Superior temporal gyrus (tissue), 1 donor: ENCODE results near the gene RAP1B.

Source experiments
- DNase-seq: peaks from one replicate; pipeline ENCODE4 v3.0.0-alpha.2; 2016; ENCODE audit errors: extremely low spot score

Gene RAP1B

GRCh38 chr12:68611806-68612160 lies 1.1 kb downstream of the RAP1B start:
- no peak for DNase-seq

GRCh38 chr12:68612202-68612601 lies 1.5 kb downstream of the RAP1B start:
- DNase-seq, result no peak

- no peak for DNase-seq
Measured at GRCh38 chr12:68612697-68613096, 2.0 kb downstream of the RAP1B start.

GRCh38 chr12:68613209-68613904 lies 2.7 kb downstream of the RAP1B start:
- no peak for DNase-seq

- DNase-seq, result no peak
Measured at GRCh38 chr12:68614105-68614679, 3.5 kb downstream of the RAP1B start.

- DNase-seq, result no peak
Measured at GRCh38 chr12:68614769-68615168, 4.1 kb downstream of the RAP1B start.

- DNase-seq, result no peak
Measured at GRCh38 chr12:68617160-68617926, 6.6 kb downstream of the RAP1B start.

- DNase-seq, result no peak
Measured at GRCh38 chr12:68619541-68619940, 8.8 kb downstream of the RAP1B start.

GRCh38 chr12:68620519-68621471 lies 10.1 kb downstream of the RAP1B start:
- DNase-seq, result no peak

GRCh38 chr12:68621472-68622081 lies 10.9 kb downstream of the RAP1B start:
- DNase-seq, result no peak

GRCh38 chr12:68622250-68622649 lies 11.6 kb downstream of the RAP1B start:
- DNase-seq, result no peak

GRCh38 chr12:68623059-68623458 lies 12.4 kb downstream of the RAP1B start:
- no peak for DNase-seq

GRCh38 chr12:68623984-68624383 lies 13.3 kb downstream of the RAP1B start:
- DNase-seq, result no peak

- no peak for DNase-seq
Measured at GRCh38 chr12:68624933-68625332, 14.2 kb downstream of the RAP1B start.

- DNase-seq, result no peak
Measured at GRCh38 chr12:68627673-68628319, 17.1 kb downstream of the RAP1B start.

GRCh38 chr12:68628698-68629097 lies 18.0 kb downstream of the RAP1B start:
- DNase-seq, result no peak

GRCh38 chr12:68630050-68630449 lies 19.4 kb downstream of the RAP1B start:
- no peak for DNase-seq

- no peak for DNase-seq
Measured at GRCh38 chr12:68630598-68630997, 19.9 kb downstream of the RAP1B start.

- no peak for DNase-seq
Measured at GRCh38 chr12:68631227-68631626, 20.5 kb downstream of the RAP1B start.

GRCh38 chr12:68632486-68632885 lies 21.8 kb downstream of the RAP1B start:
- DNase-seq, result no peak
